Nephron (organoid): ENCODE data around the gene DDR2.

ENCODE experiments used
- H3K27ac Mint-ChIP-seq, 3 experiments: 2 replicates each; pipeline ENCODE4 v1.8.0; 2020; ENCODE audit warnings: mixed read lengths in 3 of 3, mild to moderate bottlenecking in 2 of 3, moderate library complexity in 1 of 3
- H3K27me3 Mint-ChIP-seq: 2 replicates; pipeline ENCODE4 v1.8.0; 2021; ENCODE audit warnings: low read depth, mild to moderate bottlenecking, moderate library complexity, mixed read lengths
- H3K36me3 Mint-ChIP-seq: 2 replicates; pipeline ENCODE4 v1.8.0; 2020; ENCODE audit warnings: low read depth, mixed read lengths
- H3K4me1 Mint-ChIP-seq: 2 replicates; pipeline ENCODE4 v1.8.0; 2020; ENCODE audit warnings: mixed read lengths
- H3K4me3 Mint-ChIP-seq, 3 experiments: 2 replicates each; pipeline ENCODE4 v1.8.0; 2020; ENCODE audit warnings: mild to moderate bottlenecking in 3 of 3, mixed read lengths in 3 of 3, moderate library complexity in 2 of 3
- H3K9me3 Mint-ChIP-seq: 2 replicates; pipeline ENCODE4 v1.8.0; 2020; ENCODE audit warnings: mixed read lengths
- TF ChIP-seq, protein P1 (sequence below), 3 experiments: fragments of 200-600 bp; sonication (generic); IDR thresholded peaks; one replicate each; pipeline ENCODE4 v1.5.0; 2021; ENCODE audit warnings: antibody characterized with exemption in 3 of 3; ENCODE audit not compliant: unreplicated experiment in 3 of 3

DDR2 gene

DNA sequence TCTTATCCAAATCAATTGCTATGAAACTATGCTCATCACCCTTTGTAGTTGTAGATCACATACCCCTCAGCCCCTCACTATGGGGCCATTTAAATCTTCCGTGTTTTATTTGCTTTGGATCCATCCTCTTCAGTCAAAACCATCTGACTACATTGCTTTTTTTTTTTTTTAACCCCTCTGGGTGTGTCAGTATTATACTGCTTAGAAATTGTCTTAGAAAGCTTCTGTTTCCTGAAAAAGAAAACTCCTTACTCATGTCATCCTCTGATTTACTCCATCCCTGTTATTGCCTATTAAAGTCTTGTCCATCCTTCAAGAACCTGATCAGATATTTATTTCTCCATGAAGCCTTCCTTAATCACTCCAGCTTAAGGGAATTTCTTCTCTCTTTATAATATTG is 84.3 kb downstream of the DDR2 start:
- TF ChIP-seq, protein P1, sequence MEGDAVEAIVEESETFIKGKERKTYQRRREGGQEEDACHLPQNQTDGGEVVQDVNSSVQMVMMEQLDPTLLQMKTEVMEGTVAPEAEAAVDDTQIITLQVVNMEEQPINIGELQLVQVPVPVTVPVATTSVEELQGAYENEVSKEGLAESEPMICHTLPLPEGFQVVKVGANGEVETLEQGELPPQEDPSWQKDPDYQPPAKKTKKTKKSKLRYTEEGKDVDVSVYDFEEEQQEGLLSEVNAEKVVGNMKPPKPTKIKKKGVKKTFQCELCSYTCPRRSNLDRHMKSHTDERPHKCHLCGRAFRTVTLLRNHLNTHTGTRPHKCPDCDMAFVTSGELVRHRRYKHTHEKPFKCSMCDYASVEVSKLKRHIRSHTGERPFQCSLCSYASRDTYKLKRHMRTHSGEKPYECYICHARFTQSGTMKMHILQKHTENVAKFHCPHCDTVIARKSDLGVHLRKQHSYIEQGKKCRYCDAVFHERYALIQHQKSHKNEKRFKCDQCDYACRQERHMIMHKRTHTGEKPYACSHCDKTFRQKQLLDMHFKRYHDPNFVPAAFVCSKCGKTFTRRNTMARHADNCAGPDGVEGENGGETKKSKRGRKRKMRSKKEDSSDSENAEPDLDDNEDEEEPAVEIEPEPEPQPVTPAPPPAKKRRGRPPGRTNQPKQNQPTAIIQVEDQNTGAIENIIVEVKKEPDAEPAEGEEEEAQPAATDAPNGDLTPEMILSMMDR (IDR thresholded peaks at IDR 0.05; ENCODE audit: unreplicated experiment in 3 of 3): no peak
- H3K36me3 Mint-ChIP-seq: peaks cover 8% of the 10 kb centered on the region
- H3K9me3 Mint-ChIP-seq: no peaks in the 10 kb centered on the region
- H3K4me3 Mint-ChIP-seq: no peak overlapping the region
- H3K27ac Mint-ChIP-seq: peak overlapping the region in 1 of 3 experiments; percentile 23
- peaks cover 27% of the 10 kb centered on the region for H3K4me1 Mint-ChIP-seq
- H3K27me3 Mint-ChIP-seq: no peaks in the 10 kb centered on the region

DNA sequence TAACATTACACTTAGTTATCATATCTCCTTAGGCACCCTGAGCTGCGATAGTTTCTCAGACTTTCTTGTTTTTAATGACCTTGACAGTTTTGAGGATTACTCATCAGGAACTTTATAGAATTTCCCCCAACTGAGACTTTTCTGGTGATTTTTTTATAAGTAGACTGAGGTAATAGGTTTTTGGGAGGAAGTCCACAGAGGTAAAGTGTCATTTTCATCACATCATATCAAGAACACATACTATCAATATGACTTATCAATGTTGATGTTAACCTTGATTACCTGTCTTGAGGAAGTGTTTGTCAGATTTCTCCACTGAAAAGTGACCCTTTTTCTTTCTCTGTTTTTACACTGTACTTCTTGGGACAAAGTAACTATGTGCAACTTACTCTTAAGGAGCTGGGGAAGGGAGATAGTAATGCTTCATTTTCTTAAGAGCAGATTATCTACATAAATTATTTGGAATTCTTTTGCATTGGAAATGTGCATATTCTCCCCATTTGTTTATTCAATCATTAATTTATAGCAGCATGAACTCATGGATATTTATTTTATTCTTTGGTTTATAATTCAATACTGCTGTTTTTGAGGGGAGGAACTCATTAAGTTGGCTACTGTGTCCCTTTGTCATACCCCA is 85.4 kb downstream of the DDR2 start:
- no peak overlapping the region for H3K4me3 Mint-ChIP-seq
- H3K36me3 Mint-ChIP-seq: peaks cover 8% of the 10 kb centered on the region
- no peaks in the 10 kb centered on the region for H3K27me3 Mint-ChIP-seq
- H3K4me1 Mint-ChIP-seq: peaks cover 18% of the 10 kb centered on the region
- TF ChIP-seq, protein P1 (IDR thresholded peaks at IDR 0.05; ENCODE audit: unreplicated experiment in 3 of 3): no peak
- H3K9me3 Mint-ChIP-seq: no peaks in the 10 kb centered on the region
- no peak overlapping the region for H3K27ac Mint-ChIP-seq

DNA sequence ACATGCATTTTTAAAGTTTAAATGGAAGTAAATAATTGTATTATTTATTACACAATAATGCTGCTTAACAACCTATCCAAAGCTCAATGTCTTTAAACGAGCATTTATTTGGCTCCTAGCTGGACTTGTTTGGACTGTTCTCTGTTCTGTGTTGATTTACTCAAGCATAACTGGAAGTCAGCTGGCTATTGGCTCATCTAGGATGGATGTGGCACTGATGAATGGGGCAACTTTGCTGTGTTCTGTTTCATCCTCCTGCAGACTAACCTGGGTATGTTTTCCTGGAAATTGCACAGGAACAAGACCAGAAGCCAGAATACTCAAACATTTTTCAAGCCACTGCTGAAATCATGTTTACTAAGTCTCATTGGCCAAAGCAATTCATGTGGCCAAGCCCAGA is 87.4 kb downstream of the DDR2 start:
- peaks cover 16% of the 10 kb centered on the region for H3K4me1 Mint-ChIP-seq
- peaks cover 8% of the 10 kb centered on the region for H3K36me3 Mint-ChIP-seq

DNA sequence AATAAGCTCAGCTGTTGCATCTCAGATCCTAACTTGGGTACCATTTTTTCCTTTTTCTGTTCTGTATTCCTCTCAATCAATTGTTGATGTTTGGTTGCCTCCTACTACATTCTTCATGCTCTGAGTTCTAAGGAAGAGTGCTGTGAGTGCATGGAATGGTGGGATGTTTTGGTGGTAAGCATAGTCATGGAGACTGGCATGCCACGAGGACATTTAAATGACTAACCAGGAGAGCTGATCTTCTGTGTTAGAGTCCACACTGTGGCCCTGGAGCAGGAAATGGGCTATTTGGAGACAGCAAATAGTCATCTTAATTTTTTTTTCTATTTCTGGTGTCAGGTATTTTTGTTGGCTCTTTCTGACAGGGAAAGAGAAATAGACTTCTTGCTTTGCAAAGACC is 88.7 kb downstream of the DDR2 start:
- Mint-ChIP-seq H3K4me1 (peaks cover 8% of the 10 kb centered on the region), H3K27me3 (no peaks in the 10 kb centered on the region), H3K36me3 (peaks cover 8% of the 10 kb centered on the region), H3K4me3 (no peak overlapping the region), H3K27ac (no peak overlapping the region), H3K9me3 (no peaks in the 10 kb centered on the region)
- TF ChIP-seq, protein P1 (IDR thresholded peaks at IDR 0.05; ENCODE audit: unreplicated experiment in 3 of 3): no peak

More for the DNA sequence above, 87.4 kb downstream of the DDR2 start:
- Mint-ChIP-seq H3K4me3 (no peak overlapping the region), H3K27ac (no peak overlapping the region), H3K27me3 (no peaks in the 10 kb centered on the region), H3K9me3 (no peaks in the 10 kb centered on the region)
- TF ChIP-seq, protein P1 (IDR thresholded peaks at IDR 0.05; ENCODE audit: unreplicated experiment in 3 of 3): no peak

DNA sequence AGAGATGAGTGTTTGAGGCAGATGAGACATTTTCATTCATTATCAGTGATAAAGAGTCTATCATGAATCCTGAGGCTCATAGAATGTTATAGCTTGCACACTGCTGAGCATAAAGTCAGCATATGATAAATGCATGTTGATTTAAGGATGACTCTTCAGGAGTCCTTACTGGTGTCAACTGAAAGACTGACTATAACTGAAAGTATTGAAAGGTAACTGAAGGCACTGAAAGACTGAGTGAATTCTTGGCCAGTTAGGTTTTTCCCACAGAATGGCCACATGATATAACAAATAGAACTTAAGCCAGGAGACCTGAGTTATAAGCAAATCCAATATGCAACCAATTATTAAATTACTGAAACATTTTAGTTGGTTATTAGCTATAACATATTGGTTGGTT is 89.2 kb downstream of the DDR2 start:
- H3K4me3 Mint-ChIP-seq: no peak overlapping the region
- TF ChIP-seq, protein P1 (IDR thresholded peaks at IDR 0.05; ENCODE audit: unreplicated experiment in 3 of 3): no peak
- H3K27ac Mint-ChIP-seq: no peak overlapping the region
- no peaks in the 10 kb centered on the region for H3K9me3 Mint-ChIP-seq
- no peaks in the 10 kb centered on the region for H3K27me3 Mint-ChIP-seq
- H3K36me3 Mint-ChIP-seq: peaks cover 8% of the 10 kb centered on the region
- H3K4me1 Mint-ChIP-seq: peaks cover 4% of the 10 kb centered on the region

DNA sequence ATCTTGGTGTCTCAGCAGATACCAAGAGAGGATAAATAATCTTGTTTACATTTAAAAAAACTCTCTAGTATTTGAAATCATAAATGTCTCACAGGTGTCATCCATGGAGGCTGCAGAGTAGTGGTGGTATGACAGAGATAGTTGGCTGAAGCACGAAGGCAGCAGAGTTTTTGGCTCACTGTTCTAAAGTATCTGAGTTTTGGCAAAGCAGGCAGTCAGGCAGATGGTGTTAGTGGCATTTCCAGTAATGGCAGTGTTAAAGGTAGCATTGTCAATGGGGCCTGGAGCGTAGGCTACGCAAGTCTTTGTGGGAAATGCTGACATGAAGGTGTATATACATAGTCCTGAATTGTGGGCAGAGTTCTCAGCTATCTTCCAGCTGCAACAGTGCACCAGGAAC is 89.8 kb downstream of the DDR2 start:
- TF ChIP-seq, protein P1 (IDR thresholded peaks at IDR 0.05; ENCODE audit: unreplicated experiment in 3 of 3): no peak
- H3K9me3 Mint-ChIP-seq: no peaks in the 10 kb centered on the region
- no peak overlapping the region for H3K4me3 Mint-ChIP-seq
- H3K4me1 Mint-ChIP-seq: no peaks in the 10 kb centered on the region
- H3K27me3 Mint-ChIP-seq: no peaks in the 10 kb centered on the region
- no peak overlapping the region for H3K27ac Mint-ChIP-seq
- H3K36me3 Mint-ChIP-seq: peaks cover 8% of the 10 kb centered on the region
